ENCODE data around the gene SH3PXD2B. TPM values are rescaled to one million over a fixed set of nuclear protein-coding genes. Genes with fewer than 3 reads are reported as not detected.

SH3PXD2B gene
- total and polyA plus RNA-seq, 2 of the 13 experiments (the other 11 are each of a cell fraction or from before 2014, with no cell fraction given), result 3.4 to 4.6 TPM

- TF ChIP-seq ZNF224 (CRISPR knock-in tag; IDR thresholded peaks at IDR 0.05) (no peak), ZNF839 (CRISPR knock-in tag; IDR thresholded peaks at IDR 0.05; ENCODE audit: borderline replicate concordance) (no peak), NR3C1 (CRISPR knock-in tag; IDR thresholded peaks at IDR 0.05) (no peak), MAFK (conservative IDR thresholded peaks at IDR 0.05 in 1 of 2, IDR thresholded peaks at IDR 0.05 in 1 of 2; ENCODE audit: low read length in 2 of 2) (no peak), KLF13 (CRISPR knock-in tag; IDR thresholded peaks at IDR 0.05) (no peak), ZNF232 (CRISPR knock-in tag; IDR thresholded peaks at IDR 0.05; ENCODE audit: borderline replicate concordance) (no peak), ZNF431 (CRISPR knock-in tag; IDR thresholded peaks at IDR 0.05; ENCODE audit: borderline replicate concordance, low read depth) (no peak), HNF4G (IDR thresholded peaks at IDR 0.05; ENCODE audit: borderline replicate concordance, low read depth, low read length) (no peak), HNF4G (CRISPR knock-in tag; IDR thresholded peaks at IDR 0.05; ENCODE audit: borderline replicate concordance, low read depth) (no peak), JUND (CRISPR knock-in tag; IDR thresholded peaks at IDR 0.05) (peak; percentile 53; the same call in 1 of the 2 replicates), ERF (CRISPR knock-in tag; IDR thresholded peaks at IDR 0.05) (0 out of 2 replicates have a peak, but pooled peaks have one; percentile 36), TCF12 (IDR thresholded peaks at IDR 0.05) (no peak), TCF12 (CRISPR knock-in tag; IDR thresholded peaks at IDR 0.05) (no peak), YEATS2 (CRISPR knock-in tag; IDR thresholded peaks at IDR 0.05; ENCODE audit: borderline replicate concordance) (no peak), DMTF1 (CRISPR knock-in tag; IDR thresholded peaks at IDR 0.05) (no peak), KLF16 (CRISPR knock-in tag; IDR thresholded peaks at IDR 0.05) (no peak), CREM (IDR thresholded peaks at IDR 0.05) (peak; percentile 16; the same call in 1 of the 2 replicates), CREM (CRISPR knock-in tag; IDR thresholded peaks at IDR 0.05) (no peak), ZNF746 (CRISPR knock-in tag; IDR thresholded peaks at IDR 0.05) (no peak), JDP2 (CRISPR knock-in tag; IDR thresholded peaks at IDR 0.05; ENCODE audit: borderline replicate concordance) (no peak), KLF12 (CRISPR knock-in tag; IDR thresholded peaks at IDR 0.05; ENCODE audit: borderline replicate concordance) (no peak), ZNF589 (CRISPR knock-in tag; conservative IDR thresholded peaks at IDR 0.05) (no peak), NCOA2 (CRISPR knock-in tag; IDR thresholded peaks at IDR 0.05) (peak; percentile 65)
- TF ChIP-seq, protein P1, sequence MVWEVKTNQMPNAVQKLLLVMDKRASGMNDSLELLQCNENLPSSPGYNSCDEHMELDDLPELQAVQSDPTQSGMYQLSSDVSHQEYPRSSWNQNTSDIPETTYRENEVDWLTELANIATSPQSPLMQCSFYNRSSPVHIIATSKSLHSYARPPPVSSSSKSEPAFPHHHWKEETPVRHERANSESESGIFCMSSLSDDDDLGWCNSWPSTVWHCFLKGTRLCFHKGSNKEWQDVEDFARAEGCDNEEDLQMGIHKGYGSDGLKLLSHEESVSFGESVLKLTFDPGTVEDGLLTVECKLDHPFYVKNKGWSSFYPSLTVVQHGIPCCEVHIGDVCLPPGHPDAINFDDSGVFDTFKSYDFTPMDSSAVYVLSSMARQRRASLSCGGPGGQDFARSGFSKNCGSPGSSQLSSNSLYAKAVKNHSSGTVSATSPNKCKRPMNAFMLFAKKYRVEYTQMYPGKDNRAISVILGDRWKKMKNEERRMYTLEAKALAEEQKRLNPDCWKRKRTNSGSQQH (CRISPR knock-in tag; IDR thresholded peaks at IDR 0.05; ENCODE audit: low read depth), result no peak
- TF ChIP-seq, protein P2, sequence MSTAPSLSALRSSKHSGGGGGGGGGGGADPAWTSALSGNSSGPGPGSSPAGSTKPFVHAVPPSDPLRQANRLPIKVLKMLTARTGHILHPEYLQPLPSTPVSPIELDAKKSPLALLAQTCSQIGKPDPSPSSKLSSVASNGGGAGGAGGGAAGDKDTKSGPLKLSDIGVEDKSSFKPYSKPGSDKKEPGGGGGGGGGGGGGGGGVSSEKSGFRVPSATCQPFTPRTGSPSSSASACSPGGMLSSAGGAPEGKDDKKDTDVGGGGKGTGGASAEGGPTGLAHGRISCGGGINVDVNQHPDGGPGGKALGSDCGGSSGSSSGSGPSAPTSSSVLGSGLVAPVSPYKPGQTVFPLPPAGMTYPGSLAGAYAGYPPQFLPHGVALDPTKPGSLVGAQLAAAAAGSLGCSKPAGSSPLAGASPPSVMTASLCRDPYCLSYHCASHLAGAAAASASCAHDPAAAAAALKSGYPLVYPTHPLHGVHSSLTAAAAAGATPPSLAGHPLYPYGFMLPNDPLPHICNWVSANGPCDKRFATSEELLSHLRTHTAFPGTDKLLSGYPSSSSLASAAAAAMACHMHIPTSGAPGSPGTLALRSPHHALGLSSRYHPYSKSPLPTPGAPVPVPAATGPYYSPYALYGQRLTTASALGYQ (CRISPR knock-in tag; IDR thresholded peaks at IDR 0.05), result 0 out of 2 replicates have a peak, but pooled peaks have one; percentile 60
Measured at GRCh38 chr5:172428224-172429166, 25.8 kb downstream of the SH3PXD2B start (continued).
